Eye (tissue), 1 donor: ENCODE data around the gene C1orf105.

ENCODE experiments used
- DNase-seq: peaks from one replicate; pipeline ENCODE4 v3.0.0-alpha.2; 2015

The C1orf105 gene

DNA sequence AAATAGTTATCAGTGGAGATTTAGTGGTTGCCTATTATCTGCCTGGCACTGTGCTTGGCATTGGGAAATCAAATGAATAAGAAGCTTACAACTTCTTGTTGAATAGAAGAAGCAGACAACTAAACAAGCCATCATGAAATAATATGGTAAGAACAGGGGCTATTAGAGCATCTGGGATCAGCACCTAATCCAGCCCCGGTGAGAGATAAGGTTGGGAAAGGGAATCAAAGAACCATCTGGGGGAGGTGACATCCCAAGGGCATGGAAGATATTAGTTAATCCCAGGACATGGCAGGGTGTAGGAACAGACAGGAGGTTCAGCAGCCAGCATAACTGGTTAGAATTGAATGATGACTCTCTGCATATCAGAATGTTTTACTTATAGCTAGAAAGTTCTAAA lies 76.2 kb downstream of the C1orf105 start:
- DNase-seq, result no peak

DNA sequence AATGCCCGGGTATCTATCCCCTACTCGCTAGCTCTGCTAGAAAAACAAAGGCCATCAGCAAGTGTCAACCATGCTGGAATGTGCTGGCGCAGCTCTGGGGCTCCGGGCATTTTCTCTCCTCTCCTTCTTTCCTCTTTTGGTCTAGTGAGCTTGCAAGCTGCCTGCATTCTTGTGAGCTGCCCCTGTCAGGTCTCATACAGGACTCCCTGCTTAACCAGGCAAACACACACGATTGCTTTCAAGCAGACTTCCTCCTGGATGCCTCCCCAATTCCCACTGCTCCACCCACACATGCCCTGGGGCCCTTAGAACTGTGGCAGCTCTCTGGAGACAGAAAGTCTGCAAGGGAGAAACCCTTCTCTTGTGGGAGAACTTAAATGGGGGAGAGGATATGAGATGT lies 76.7 kb downstream of the C1orf105 start:
- peak; percentile 94 for DNase-seq

DNA sequence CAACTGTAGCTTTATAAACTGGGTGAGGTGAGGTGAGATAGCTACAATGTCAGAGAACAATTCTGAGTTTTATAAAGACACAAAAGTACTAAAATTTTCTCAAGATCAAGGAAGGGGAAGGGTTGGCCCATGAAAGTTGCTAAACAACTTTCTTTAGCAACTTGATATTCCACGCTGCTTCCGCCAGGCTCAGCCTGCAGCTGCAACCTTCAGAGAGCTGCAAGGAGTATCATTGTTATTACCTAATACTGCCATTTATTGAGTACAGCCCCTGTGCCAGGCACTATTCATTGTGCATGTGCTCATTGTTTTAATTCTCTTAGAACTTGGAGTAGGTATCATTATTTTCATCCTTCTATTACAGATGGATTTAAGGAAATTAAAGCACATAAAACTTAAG lies 78.4 kb downstream of the C1orf105 start:
- no peak for DNase-seq

DNA sequence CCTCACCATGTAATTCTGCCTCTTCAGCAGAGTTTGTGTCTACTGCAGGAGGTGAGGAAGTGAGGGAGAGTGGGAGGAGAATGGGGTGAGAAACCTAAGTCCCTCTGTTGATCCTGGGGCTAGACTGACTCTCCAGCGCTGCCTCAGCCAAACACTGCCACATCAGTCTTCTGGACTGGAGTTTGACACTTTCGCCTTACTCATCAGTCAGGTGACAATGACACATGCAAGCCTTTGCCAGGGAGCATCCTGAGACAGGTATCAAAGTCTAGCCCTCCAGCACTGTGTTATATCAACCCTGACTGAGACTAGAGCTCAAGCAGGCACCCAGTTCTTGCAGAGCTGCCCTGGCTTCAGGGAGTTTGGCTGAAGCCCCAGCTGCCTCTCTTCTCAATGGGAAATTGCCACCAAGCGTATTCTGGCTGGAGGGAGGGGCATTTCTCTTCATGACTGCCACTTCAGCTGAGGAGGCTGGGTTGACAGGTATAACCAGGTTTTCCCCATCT lies 79.2 kb downstream of the C1orf105 start:
- no peak for DNase-seq

DNA sequence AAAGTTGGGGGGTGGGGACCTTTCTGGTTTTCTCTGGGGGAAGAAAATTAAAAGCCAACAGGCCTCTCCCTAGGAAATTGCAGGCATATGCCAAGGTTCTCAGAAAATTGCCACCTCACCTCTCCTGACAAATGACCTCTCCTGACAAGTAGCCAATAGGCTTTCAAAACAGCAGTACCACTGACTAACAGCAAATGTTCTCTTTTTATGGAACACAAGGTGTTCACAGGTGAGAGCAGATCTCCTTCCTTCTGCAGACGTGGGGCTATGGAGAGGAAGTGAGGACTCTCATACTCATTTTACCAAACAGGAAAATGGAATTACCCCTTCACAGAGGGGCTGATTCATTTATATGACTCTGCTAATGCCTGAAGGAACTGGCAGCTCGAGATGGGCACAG lies 79.7 kb downstream of the C1orf105 start:
- no peak for DNase-seq

DNA sequence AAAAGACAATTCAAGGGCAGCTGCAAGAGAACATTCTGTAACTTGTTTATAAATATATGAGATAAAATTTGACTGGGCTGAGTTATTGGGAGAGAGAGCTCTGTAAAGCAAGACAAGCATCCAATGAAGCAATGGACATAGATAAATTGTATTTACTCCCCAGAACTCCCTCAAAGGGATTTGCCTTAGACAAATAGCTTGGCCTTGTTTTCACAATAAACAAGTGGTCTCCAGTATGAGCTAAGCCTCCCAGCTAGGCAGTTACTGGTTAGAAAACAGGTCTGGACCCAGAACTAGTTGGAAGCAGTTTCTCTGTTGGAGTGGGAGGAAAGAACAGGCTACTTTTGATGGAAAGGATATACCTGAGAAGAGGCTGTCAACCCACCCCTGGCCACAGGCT lies 87.3 kb downstream of the C1orf105 start:
- DNase-seq, result no peak

DNA sequence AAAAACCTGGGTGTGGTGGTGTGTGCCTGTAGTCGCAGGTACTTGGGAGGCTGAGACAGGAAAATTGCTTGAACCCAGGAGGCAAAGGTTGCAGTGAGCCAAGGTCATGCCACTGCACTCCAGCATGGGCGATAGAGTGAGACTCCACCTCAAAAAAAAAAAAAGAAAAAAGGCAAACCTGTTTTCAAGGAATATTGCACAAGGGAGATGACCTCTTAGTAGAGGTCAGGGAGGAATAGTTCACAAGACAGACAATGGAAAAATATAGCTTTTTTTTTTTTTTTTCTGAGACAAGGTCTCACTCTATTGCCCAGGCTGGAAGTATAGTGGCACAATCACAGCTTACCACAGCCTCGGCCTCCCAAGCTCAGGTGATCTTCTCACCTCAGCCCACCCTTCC lies 90.0 kb downstream of the C1orf105 start:
- no peak for DNase-seq

DNA sequence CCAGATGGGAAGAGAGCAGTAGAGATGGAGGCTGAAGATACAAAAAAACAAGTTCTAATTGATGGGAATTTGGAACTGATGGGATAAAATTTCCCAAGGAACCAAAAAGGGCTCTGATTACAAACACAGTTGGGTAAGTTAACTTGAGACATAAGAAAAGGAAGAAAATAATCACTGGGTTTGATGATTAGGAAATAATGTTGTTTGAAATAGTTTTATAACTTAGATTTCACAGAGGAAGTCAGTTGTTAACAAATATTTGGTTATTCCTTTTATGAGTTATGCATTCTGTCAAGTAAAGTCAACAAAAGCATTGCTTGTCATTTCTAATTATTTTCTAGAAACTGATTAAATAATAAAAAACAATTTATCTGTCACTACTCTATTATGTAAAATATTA lies 92.1 kb downstream of the C1orf105 start:
- DNase-seq, result no peak

DNA sequence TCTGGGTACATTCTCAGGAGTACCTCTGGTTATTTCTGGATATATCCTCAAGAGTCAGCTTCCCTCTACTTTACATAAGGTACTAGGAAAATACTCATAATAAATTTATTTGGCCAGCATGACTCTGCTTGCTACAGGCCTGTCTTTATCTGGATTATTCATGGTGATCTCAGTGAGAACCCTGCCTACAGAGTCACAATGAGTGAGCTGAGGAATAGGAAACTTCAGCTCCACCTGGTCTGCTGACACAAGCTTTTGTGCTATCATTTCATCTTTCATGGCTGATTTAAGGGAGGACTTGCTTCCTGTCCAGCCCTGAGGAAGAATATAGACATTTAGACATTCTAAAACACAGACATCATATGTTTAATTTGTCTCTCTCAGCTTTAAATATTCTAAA lies 93.0 kb downstream of the C1orf105 start:
- no peak for DNase-seq

DNA sequence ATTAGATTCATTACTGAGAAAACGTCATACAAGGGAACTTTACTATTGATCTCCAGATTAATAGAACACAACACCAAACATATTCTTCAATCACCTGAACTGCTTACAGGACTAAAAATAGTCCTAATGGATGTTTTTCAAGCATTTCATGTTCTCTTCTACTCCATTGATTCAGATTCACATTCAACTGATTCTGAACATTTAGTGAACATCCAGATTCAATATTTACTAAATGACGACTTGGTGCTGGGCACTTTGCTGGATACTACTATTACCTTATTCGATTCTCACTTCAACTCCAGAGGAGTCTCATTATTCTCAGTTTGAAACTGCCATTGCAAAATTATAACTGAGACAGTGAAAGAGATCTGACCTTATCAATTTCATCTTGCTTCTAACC lies 93.6 kb downstream of the C1orf105 start:
- DNase-seq, result no peak

DNA sequence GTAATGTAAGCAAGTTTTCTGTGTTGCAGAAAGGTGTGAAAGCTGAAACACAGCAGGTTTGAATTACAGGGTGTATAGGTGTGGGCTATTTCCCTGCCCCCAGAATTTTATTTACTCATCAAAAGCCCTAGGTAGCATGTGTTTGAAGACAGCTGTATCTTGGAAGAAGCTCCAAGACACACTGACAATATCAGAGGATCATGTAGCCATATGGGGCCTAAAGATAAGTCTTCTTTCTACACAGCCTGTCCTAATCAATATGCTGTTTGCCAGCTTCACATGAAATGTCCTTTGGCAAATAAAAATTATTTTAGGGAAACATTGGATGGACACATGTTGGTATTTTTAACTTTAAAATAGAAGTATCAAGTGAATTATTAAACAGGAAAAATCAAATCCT lies 95.0 kb downstream of the C1orf105 start:
- no peak for DNase-seq

DNA sequence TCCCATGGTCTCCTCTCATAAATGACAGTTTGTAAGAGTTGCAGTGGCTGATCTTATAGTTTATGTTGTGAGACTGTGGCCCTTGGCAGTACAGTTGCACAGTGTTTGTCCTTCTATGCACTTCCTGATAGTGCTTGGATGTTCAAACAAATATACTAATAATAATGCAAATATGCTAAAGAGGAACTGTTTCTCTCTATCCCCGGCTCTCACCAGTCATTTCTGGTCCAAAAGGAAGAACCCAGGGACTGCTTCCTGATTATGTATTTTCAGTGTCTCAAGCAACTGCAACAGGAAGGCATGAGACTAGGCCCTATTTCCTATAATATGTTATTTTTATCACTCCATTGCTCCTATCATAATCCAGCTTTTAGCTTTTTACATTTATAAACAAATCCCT lies 95.4 kb downstream of the C1orf105 start:
- no peak for DNase-seq

DNA sequence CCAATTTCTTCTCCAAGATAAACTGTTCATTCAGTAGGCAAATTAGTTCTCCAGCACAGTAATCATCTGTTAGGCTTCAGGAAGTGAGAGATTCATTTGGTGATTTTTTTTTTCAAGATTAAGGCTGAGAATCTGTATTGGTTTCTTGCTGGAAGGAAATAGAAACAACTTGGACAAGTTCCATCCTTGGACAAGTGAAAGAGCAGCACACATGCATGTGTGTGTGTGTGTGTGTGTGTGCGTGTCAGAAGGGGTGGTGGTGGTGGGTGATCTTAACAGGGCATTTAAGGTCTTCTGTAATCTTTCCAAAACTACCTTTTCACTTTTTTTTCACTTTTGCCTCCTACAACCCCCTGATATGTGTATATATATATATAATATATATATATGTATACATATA lies 96.6 kb downstream of the C1orf105 start:
- DNase-seq, result no peak

DNA sequence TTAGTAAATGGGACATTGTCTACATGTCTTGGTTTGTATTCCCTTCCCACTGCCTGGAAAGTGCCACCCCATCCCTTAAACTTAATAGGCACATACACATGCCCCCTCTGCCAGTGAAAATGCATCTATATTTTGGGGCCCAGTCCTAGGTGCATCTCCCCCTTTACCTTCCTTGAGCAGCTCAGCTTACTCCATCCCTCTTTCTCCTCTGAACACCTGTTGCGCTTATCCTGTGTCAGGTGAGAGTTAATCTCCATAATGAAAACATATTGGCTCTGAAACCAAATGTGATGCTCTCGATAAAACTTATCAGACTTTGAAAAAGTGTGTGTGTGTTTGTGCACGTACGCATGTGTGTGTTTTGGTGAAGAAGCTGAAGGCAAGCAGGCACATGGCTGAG lies 97.1 kb downstream of the C1orf105 start:
- DNase-seq, result no peak
